Measurements from ENCODE around the gene WDR82. TPM values are rescaled to one million over a fixed set of nuclear protein-coding genes. Genes with fewer than 3 reads are reported as not detected.

The WDR82 gene
- total RNA-seq, 4 donors from 2014 or later: 24.6 to 128 (median 70.3) TPM

DNA sequence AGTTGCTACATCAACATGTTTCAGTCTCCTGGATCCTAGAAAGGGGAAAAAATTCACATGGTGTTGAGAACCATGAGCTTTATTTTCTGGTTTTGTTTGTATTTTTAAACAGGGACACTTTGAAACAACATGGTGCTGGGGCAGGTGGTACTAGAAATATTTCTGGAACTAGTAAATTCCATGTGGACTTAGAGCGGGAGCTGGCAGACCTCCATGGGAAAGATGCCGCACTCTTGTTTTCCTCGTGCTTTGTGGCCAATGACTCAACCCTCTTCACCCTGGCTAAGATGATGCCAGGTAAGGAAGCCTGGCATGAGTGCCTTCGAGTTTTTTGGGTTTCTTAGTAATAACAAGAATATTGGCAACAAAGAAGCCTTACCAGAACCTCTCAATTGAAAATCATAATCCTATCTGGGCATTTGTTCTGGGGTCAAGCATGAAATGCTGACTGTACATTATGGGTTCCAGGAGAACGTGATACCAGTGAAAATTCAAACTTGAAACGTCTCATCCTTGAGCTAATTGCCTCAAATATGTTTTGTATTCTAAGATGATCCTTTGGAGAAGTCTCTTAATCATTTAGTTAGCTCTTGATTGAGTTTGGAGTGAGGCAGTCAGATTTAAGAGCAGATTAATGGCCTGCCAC is 72.6 kb downstream of the WDR82 start:
- Histone ChIP-seq H3K27ac (no peak overlapping the region), H3K4me3 (no peak overlapping the region), H3K27me3 (no peaks in the 10 kb centered on the region), H3K36me3 (no peaks in the 10 kb centered on the region), H3K9me3 (no peaks in the 10 kb centered on the region), H3K4me1 (no peaks in the 10 kb centered on the region)
- intact Hi-C loops (cut with DNase I; ENCODE audit: low total_unique reads): no loop called here
- no peak for DNase-seq
- TF ChIP-seq, protein P1, sequence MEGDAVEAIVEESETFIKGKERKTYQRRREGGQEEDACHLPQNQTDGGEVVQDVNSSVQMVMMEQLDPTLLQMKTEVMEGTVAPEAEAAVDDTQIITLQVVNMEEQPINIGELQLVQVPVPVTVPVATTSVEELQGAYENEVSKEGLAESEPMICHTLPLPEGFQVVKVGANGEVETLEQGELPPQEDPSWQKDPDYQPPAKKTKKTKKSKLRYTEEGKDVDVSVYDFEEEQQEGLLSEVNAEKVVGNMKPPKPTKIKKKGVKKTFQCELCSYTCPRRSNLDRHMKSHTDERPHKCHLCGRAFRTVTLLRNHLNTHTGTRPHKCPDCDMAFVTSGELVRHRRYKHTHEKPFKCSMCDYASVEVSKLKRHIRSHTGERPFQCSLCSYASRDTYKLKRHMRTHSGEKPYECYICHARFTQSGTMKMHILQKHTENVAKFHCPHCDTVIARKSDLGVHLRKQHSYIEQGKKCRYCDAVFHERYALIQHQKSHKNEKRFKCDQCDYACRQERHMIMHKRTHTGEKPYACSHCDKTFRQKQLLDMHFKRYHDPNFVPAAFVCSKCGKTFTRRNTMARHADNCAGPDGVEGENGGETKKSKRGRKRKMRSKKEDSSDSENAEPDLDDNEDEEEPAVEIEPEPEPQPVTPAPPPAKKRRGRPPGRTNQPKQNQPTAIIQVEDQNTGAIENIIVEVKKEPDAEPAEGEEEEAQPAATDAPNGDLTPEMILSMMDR (IDR thresholded peaks at IDR 0.05): no peak
- no peak for TF ChIP-seq POLR2A (IDR thresholded peaks at IDR 0.05)

MicroRNAs encoded within 50 kb of the gene (microRNA counts, 767-probe panel; counts per million panel counts)
- 9,217 to 11,566 counts per million in 2 donors for microRNA hsa-let-7g-5p

Small RNAs within 50 kb of the gene (microRNA-seq; reads per million reads assigned to microRNA genes)
- gene MIR135A1 (ENCODE audit: borderline microRNAs expressed, borderline replicate concordance) (not detected), gene MIRLET7G (ENCODE audit: borderline microRNAs expressed, borderline replicate concordance) (182,011 reads per million, percentile 100 among the genes with 10 or more reads in this experiment)

Small RNAs within 50 kb of the gene (small RNA-seq; reads per million reads assigned to genes)
- gene MIR135A1 (not detected), gene MIRLET7G (259 reads per million, percentile 96 among the genes with 10 or more reads in this experiment)

Other genes with a start within 250 kb of the WDR82 start
- gene DUSP7, start 222.1 kb downstream of the WDR82 start, total RNA-seq: 10 to 100 TPM in 3 of 4 donors, 1 to 10 TPM in 1; 5.6 to 39.1 (median 12.3) TPM
- gene POC1A, start 124.2 kb downstream of the WDR82 start, total RNA-seq: 1 to 10 TPM in 3 of 4 donors, not detected in 1; 1.1 to 4.8 (median 4.7) TPM
- 10 to 100 TPM in 3 of 4 donors, 1 to 10 TPM in 1; 4.9 to 56.2 (median 36.2) TPM for gene ALAS1, start 80.5 kb downstream of the WDR82 start, total RNA-seq
- gene TLR9, start 53.0 kb downstream of the WDR82 start, total RNA-seq: 1 to 10 TPM in 1 of 4 donors, under 1 TPM in 1, not detected in 2; 0.14 to 1.5 TPM
- 100 to 1,000 TPM in 1 of 4 donors, 10 to 100 TPM in 3; 45.9 to 105 (median 50.2) TPM for gene TWF2, start 39.5 kb downstream of the WDR82 start, total RNA-seq
- gene PPM1M, start 32.9 kb downstream of the WDR82 start, total RNA-seq: 10 to 100 TPM; 23.9 to 32.3 (median 31.5) TPM
- 10 to 100 TPM in 3 of 4 donors, 1 to 10 TPM in 1; 3.8 to 15.1 (median 10.8) TPM for gene GLYCTK, start 9.2 kb upstream of the WDR82 start, total RNA-seq
- gene DNAH1, start 37.7 kb upstream of the WDR82 start, total RNA-seq: 10 to 100 TPM in 2 of 4 donors, 1 to 10 TPM in 2; 5.1 to 46.2 (median 11.0) TPM
- gene BAP1, start 131.4 kb upstream of the WDR82 start, total RNA-seq: 10 to 100 TPM; 14.6 to 66.8 (median 50.3) TPM
- 10 to 100 TPM in 1 of 4 donors, 1 to 10 TPM in 3; 1.5 to 13.4 (median 6.1) TPM for gene PHF7, start 132.0 kb upstream of the WDR82 start, total RNA-seq
- 10 to 100 TPM in 3 of 4 donors, 1 to 10 TPM in 1; 4.4 to 91.2 (median 16.7) TPM for gene SEMA3G, start 166.5 kb upstream of the WDR82 start, total RNA-seq
- gene TNNC1, start 175.4 kb upstream of the WDR82 start, total RNA-seq: 1 to 10 TPM in 3 of 4 donors, not detected in 1; 3.0 to 4.4 (median 3.4) TPM
- 100 to 1,000 TPM in 2 of 4 donors, 10 to 100 TPM in 2; 50.0 to 157 (median 114) TPM for gene NISCH, start 177.0 kb upstream of the WDR82 start, total RNA-seq
- 100 to 1,000 TPM in 1 of 4 donors, 10 to 100 TPM in 3; 55.3 to 216 (median 78.2) TPM for gene STAB1, start 216.7 kb upstream of the WDR82 start, total RNA-seq

Measured in uterus (tissue), 4 donors.